Thyroid gland (tissue), 4 donors: Measurements from ENCODE around the gene ACKR3. TPM values are rescaled to one million over a fixed set of nuclear protein-coding genes. Genes with fewer than 3 reads are reported as not detected.

Experiments used
- DNase-seq, 2 donors: peaks; one replicate each; pipeline ENCODE4 v3.0.0-alpha.2; 2019
- H3K27ac ChIP-seq, 3 donors: fragments of 200-600 bp; sonication (generic); 1 replicate in 2 of 3; 2 replicates in 1 of 3; pipeline ENCODE4 v1.5.1; 2016 to 2019; ENCODE audit warnings: mild to moderate bottlenecking in 1 of 3, moderate library complexity in 1 of 3
- H3K27me3 ChIP-seq: fragments of 200-600 bp; sonication (generic); one replicate; pipeline ENCODE4 v1.5.1; 2019
- H3K36me3 ChIP-seq, 2 donors: fragments of 200-600 bp; sonication (generic); one replicate each; pipeline ENCODE4 v1.5.1; 2016 to 2019
- H3K4me1 ChIP-seq, 2 donors: fragments of 200-600 bp; sonication (generic); one replicate each; pipeline ENCODE4 v1.5.1; 2017 to 2019
- H3K4me3 ChIP-seq, 3 donors: fragments of 200-600 bp; sonication (generic); replicated peaks in 1 of 3; 1 replicate in 2 of 3; 2 replicates in 1 of 3; pipeline ENCODE4 v1.5.1; 2016; ENCODE audit warnings: mild to moderate bottlenecking in 1 of 3
- H3K9me3 ChIP-seq: fragments of 200-600 bp; sonication (generic); one replicate; pipeline ENCODE4 v1.5.1; 2017
- CTCF ChIP-seq, 6 experiments: fragments of 200-600 bp in 3 of 6; fragments of 450-650 bp in 3 of 6; sonication (generic) in 3 of 6; IDR thresholded peaks; one replicate each; pipeline ENCODE4 v1.5.1; 2016 to 2019; ENCODE audit warnings: antibody characterized with exemption in 6 of 6, mild to moderate bottlenecking in 2 of 6, inconsistent platforms in 1 of 6, moderate library complexity in 1 of 6
- POLR2A ChIP-seq, 2 donors: fragments of 450-650 bp; IDR thresholded peaks; one replicate each; pipeline ENCODE4 v1.6.1; 2017; ENCODE audit warnings: antibody characterized with exemption in 2 of 2, mild to moderate bottlenecking in 2 of 2, moderate library complexity in 1 of 2
- WGBS, 2 donors: methylation state at CpG; one replicate each; pipeline ENCODE4 v1.1.5; 2017; 5-methylcytosine and 5-hydroxymethylcytosine counted together
- intact Hi-C: fragments of 100-400 bp; cut with DNase I; formaldehyde crosslinking; loops from one replicate; pipeline ENCODE4 v1.15.1; 2023
- total RNA-seq, 4 donors: library from RNA; depleted of rRNA; stranded (reverse); fragments of >200 nt; gene quantifications; one replicate each; pipeline ENCODE4 v1.2.3, GENCODE V29; 2016

Gene ACKR3
- total RNA-seq, 4 donors from 2014 or later: 32.2 to 68.5 (median 54.8) TPM

- TF ChIP-seq POLR2A (IDR thresholded peaks at IDR 0.05): no peak
- TF ChIP-seq CTCF (IDR thresholded peaks at IDR 0.05): no peak
- Histone ChIP-seq H3K27ac (no peak overlapping the region), H3K36me3 (no peaks in the 10 kb centered on the region), H3K27me3 (no peaks in the 10 kb centered on the region), H3K9me3 (no peaks in the 10 kb centered on the region), H3K4me3 (no peak overlapping the region), H3K4me1 (no peaks in the 10 kb centered on the region)
- intact Hi-C loops: no loop called here
- WGBS, 2 donors: 87 to 92% methylated on average over 10 of the region's 10 CpGs
- DNase-seq: no peak
These were observed 54.2 kb downstream of the ACKR3 start for GRCh38 chr2:236623816-236624215.

- Histone ChIP-seq H3K27me3 (no peaks in the 10 kb centered on the region), H3K36me3 (no peaks in the 10 kb centered on the region), H3K4me1 (no peaks in the 10 kb centered on the region), H3K9me3 (no peaks in the 10 kb centered on the region), H3K4me3 (no peak overlapping the region), H3K27ac (no peak overlapping the region)
- TF ChIP-seq CTCF (IDR thresholded peaks at IDR 0.05) (no peak), POLR2A (IDR thresholded peaks at IDR 0.05) (no peak)
- 89 to 95% methylated on average over 8 to 9 of the region's 10 CpGs for WGBS, 2 donors
- intact Hi-C loops: no loop called here
- no peak for DNase-seq
These were observed 55.6 kb downstream of the ACKR3 start for GRCh38 chr2:236625156-236625690.

- no peak for TF ChIP-seq CTCF (IDR thresholded peaks at IDR 0.05)
- no peak for TF ChIP-seq POLR2A (IDR thresholded peaks at IDR 0.05)
- intact Hi-C loops: no loop called here
- 92% methylated on average over 15 to 16 of the region's 20 CpGs for WGBS, 2 donors
- Histone ChIP-seq H3K27me3 (no peaks in the 10 kb centered on the region), H3K4me3 (no peak overlapping the region), H3K4me1 (no peaks in the 10 kb centered on the region), H3K9me3 (no peaks in the 10 kb centered on the region), H3K27ac (no peak overlapping the region), H3K36me3 (no peaks in the 10 kb centered on the region)
- no peak for DNase-seq
These were observed 56.9 kb downstream of the ACKR3 start for GRCh38 chr2:236626391-236627150.

- Histone ChIP-seq H3K27ac (no peak overlapping the region), H3K27me3 (no peaks in the 10 kb centered on the region), H3K4me1 (no peaks in the 10 kb centered on the region), H3K36me3 (no peaks in the 10 kb centered on the region), H3K9me3 (no peaks in the 10 kb centered on the region), H3K4me3 (no peak overlapping the region)
- no peak for DNase-seq
- 95 to 100% methylated on average over 5 to 11 of the region's 11 CpGs for WGBS, 2 donors
- intact Hi-C loops: no loop called here
- TF ChIP-seq CTCF (IDR thresholded peaks at IDR 0.05) (no peak), POLR2A (IDR thresholded peaks at IDR 0.05) (no peak)
These were observed 57.6 kb downstream of the ACKR3 start for GRCh38 chr2:236627193-236627592.

GRCh38 chr2:236627841-236628240, 58.2 kb downstream of the ACKR3 start:
- H3K36me3 ChIP-seq: no peaks in the 10 kb centered on the region
- H3K4me3 ChIP-seq: no peak overlapping the region
- intact Hi-C loops: no loop called here
- 89 to 91% methylated on average over 6 of the region's 6 CpGs for WGBS, 2 donors
- no peak for TF ChIP-seq POLR2A (IDR thresholded peaks at IDR 0.05)
- TF ChIP-seq CTCF (IDR thresholded peaks at IDR 0.05): no peak
- no peaks in the 10 kb centered on the region for H3K9me3 ChIP-seq
- no peaks in the 10 kb centered on the region for H3K4me1 ChIP-seq
- no peak for DNase-seq
- H3K27ac ChIP-seq: no peak overlapping the region
- H3K27me3 ChIP-seq: no peaks in the 10 kb centered on the region
